ENCODE data around the gene ARVCF. TPM values are rescaled to one million over a fixed set of nuclear protein-coding genes. Genes with fewer than 3 reads are reported as not detected.

The ARVCF gene
- total RNA-seq, 1 experiment from 2014 or later, result 12.0 TPM

DNA sequence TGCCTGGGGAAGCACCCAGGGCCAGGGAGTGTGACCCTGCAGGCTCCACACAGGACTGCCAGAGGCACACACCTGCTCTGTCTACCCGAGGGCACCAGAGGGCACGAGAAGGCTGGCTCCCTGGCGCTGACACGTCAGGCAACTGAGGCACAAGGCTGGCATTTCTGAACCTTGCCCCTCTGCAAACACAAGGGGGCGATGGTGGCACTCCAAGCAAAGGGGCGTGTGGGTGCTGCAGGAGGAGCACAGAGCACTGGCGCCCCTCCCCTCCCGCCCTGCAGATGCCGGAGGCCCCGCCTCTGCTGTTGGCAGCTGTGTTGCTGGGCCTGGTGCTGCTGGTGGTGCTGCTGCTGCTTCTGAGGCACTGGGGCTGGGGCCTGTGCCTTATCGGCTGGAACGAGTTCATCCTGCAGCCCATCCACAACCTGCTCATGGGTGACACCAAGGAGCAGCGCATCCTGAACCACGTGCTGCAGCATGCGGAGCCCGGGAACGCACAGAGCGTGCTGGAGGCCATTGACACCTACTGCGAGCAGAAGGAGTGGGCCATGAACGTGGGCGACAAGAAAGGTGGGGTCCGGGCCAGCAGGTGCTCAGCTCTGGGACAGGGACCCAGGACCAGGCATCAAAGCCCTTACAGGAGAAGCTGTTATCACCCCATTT is 54.2 kb downstream of the ARVCF start:
- POLR2A ChIA-PET, result interaction anchor here (0.6 kb wide), 2 partner anchors 11 to 1986 kb away, joined by 3 to 16 read pairs; no protein-coding TSS in a partner anchor
- H3K4me3 Mint-ChIP-seq (ENCODE audit: unreplicated experiment), result peak overlapping the region; percentile 94
- DNase-seq, result peak; percentile 80 to 89

DNA sequence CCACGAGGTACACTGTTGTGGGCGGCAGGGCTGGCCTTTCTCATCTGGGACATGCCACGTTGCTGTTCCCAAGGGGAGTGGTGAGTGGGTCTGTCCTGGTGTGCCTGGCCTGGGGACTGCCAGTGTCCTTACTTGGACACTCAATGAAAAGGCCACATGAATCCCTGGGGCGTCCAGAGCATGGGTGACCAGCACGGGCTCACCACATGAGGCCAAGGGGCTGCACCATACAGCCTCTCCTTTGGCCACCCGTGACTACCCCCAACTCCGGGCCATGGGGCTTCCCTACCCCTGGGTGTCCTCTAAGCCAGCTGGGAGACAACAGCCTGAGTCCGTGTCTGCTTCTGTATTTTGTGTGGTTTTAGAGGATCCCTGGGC is 54.8 kb downstream of the ARVCF start:
- H3K27me3 ChIP-seq (replicated peaks; ENCODE audit: control insufficient read depth, insufficient read depth, low read length), result no peaks in the 10 kb centered on the region
- Mint-ChIP-seq H3K9me3 (ENCODE audit: unreplicated experiment) (no peaks in the 10 kb centered on the region), H3K4me3 (ENCODE audit: unreplicated experiment) (peak overlapping the region; percentile 94), H3K4me1 (ENCODE audit: low read depth, unreplicated experiment) (peaks cover 16% of the 10 kb centered on the region), H3K27me3 (ENCODE audit: insufficient read depth, unreplicated experiment) (no peaks in the 10 kb centered on the region), H3K36me3 (ENCODE audit: insufficient read depth, unreplicated experiment) (peaks cover 19% of the 10 kb centered on the region), H3K27ac (ENCODE audit: unreplicated experiment) (peak overlapping the region; percentile 100)
- no peak overlapping the region for H3K4me3 ChIP-seq (ENCODE audit: low read depth, low read length)
- ChIA-PET POLR2A (no interaction called here), CTCF (interaction anchor here (1.8 kb wide), 1 partner anchor 8 kb away, joined by 28 read pairs; no protein-coding TSS in a partner anchor)
- intact Hi-C loops (cut with micrococcal nuclease; ENCODE audit: unreplicated experiment), result loop anchor here (2.0 to 10.0 kb wide), 3 partner anchors 59 to 153 kb away; partner anchors contain the start of genes DGCR8, RANBP1, TANGO2 and TRMT2A
- peaks cover 57% of the 10 kb centered on the region for H3K4me1 ChIP-seq
- no peaks in the 10 kb centered on the region for H3K9me3 ChIP-seq
- TF ChIP-seq, protein P1, sequence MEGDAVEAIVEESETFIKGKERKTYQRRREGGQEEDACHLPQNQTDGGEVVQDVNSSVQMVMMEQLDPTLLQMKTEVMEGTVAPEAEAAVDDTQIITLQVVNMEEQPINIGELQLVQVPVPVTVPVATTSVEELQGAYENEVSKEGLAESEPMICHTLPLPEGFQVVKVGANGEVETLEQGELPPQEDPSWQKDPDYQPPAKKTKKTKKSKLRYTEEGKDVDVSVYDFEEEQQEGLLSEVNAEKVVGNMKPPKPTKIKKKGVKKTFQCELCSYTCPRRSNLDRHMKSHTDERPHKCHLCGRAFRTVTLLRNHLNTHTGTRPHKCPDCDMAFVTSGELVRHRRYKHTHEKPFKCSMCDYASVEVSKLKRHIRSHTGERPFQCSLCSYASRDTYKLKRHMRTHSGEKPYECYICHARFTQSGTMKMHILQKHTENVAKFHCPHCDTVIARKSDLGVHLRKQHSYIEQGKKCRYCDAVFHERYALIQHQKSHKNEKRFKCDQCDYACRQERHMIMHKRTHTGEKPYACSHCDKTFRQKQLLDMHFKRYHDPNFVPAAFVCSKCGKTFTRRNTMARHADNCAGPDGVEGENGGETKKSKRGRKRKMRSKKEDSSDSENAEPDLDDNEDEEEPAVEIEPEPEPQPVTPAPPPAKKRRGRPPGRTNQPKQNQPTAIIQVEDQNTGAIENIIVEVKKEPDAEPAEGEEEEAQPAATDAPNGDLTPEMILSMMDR (IDR thresholded peaks at IDR 0.05; ENCODE audit: insufficient read depth in 1 of 2, low read depth in 1 of 2, low read length in 1 of 2, severe bottlenecking in 1 of 2, unreplicated experiment in 1 of 2), result no peak
- no peak for DNase-seq
- no TSS peak for BruUV-seq (replicated peaks)
- peaks cover 4% of the 10 kb centered on the region for H3K36me3 ChIP-seq (ENCODE audit: control insufficient read depth, insufficient read depth, low read length)

More for the DNA sequence above, 54.2 kb downstream of the ARVCF start:
- intact Hi-C loops (cut with micrococcal nuclease; ENCODE audit: unreplicated experiment), result loop anchor here (2.0 to 10.0 kb wide), 3 partner anchors 58 to 152 kb away; partner anchors contain the start of genes DGCR8, RANBP1, TANGO2 and TRMT2A
- TF ChIP-seq, protein P1 (IDR thresholded peaks at IDR 0.05; ENCODE audit: insufficient read depth in 1 of 2, low read depth in 1 of 2, low read length in 1 of 2, severe bottlenecking in 1 of 2, unreplicated experiment in 1 of 2), result peak; percentile 69 to 72
- Mint-ChIP-seq H3K27me3 (ENCODE audit: insufficient read depth, unreplicated experiment) (no peaks in the 10 kb centered on the region), H3K4me1 (ENCODE audit: low read depth, unreplicated experiment) (peaks cover 20% of the 10 kb centered on the region), H3K36me3 (ENCODE audit: insufficient read depth, unreplicated experiment) (peaks cover 19% of the 10 kb centered on the region), H3K9me3 (ENCODE audit: unreplicated experiment) (no peaks in the 10 kb centered on the region), H3K27ac (ENCODE audit: unreplicated experiment) (peak overlapping the region; percentile 100)
- Histone ChIP-seq H3K4me1 (peaks cover 57% of the 10 kb centered on the region), H3K27me3 (replicated peaks; ENCODE audit: control insufficient read depth, insufficient read depth, low read length) (no peaks in the 10 kb centered on the region), H3K9me3 (no peaks in the 10 kb centered on the region), H3K36me3 (ENCODE audit: control insufficient read depth, insufficient read depth, low read length) (peaks cover 4% of the 10 kb centered on the region), H3K4me3 (ENCODE audit: low read depth, low read length) (peak overlapping the region; percentile 50)
- BruUV-seq (replicated peaks), result no TSS peak
- CTCF ChIA-PET, result interaction anchor here (0.5 to 1.8 kb wide), 10 partner anchors 8 to 286 kb away, joined by 3 to 28 read pairs (median 4); partner anchors contain the start of gene TRMT2A

DNA sequence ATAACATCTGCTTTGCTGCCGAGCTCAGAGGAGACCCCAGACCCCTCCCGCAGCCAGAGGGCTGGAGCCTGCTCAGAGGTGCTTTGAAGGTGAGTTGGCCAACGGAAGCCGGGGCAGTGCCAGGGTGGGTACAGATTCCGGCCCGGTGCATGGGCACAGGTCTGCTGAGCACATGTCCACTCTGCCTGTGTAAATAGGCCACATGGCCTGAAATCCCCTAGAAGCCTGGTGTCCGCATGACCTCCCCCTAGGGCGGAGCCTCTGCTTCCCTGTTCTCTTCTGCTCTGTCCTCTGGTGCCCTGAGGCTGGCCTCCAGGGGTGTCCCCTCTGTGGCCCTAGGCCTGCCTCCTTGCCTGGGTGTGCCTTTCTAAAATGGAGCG is 55.4 kb downstream of the ARVCF start:
- Mint-ChIP-seq H3K4me3 (ENCODE audit: unreplicated experiment) (no peak overlapping the region), H3K9me3 (ENCODE audit: unreplicated experiment) (no peaks in the 10 kb centered on the region), H3K27me3 (ENCODE audit: insufficient read depth, unreplicated experiment) (no peaks in the 10 kb centered on the region), H3K36me3 (ENCODE audit: insufficient read depth, unreplicated experiment) (peaks cover 12% of the 10 kb centered on the region), H3K4me1 (ENCODE audit: low read depth, unreplicated experiment) (peaks cover 13% of the 10 kb centered on the region), H3K27ac (ENCODE audit: unreplicated experiment) (no peak overlapping the region)
- Histone ChIP-seq H3K36me3 (ENCODE audit: control insufficient read depth, insufficient read depth, low read length) (peaks cover 4% of the 10 kb centered on the region), H3K27me3 (replicated peaks; ENCODE audit: control insufficient read depth, insufficient read depth, low read length) (no peaks in the 10 kb centered on the region), H3K9me3 (no peaks in the 10 kb centered on the region), H3K4me1 (peaks cover 57% of the 10 kb centered on the region), H3K4me3 (ENCODE audit: low read depth, low read length) (no peak overlapping the region)
- no TSS peak for BruUV-seq (replicated peaks)
- TF ChIP-seq, protein P1 (IDR thresholded peaks at IDR 0.05; ENCODE audit: insufficient read depth in 1 of 2, low read depth in 1 of 2, low read length in 1 of 2, severe bottlenecking in 1 of 2, unreplicated experiment in 1 of 2), result no peak
- ChIA-PET CTCF (no interaction called here), POLR2A (no interaction called here)
- no peak for DNase-seq
- intact Hi-C loops (cut with micrococcal nuclease; ENCODE audit: unreplicated experiment), result loop anchor here (10.0 kb wide), 1 partner anchor 154 kb away; the partner anchor contains the start of genes RANBP1 and TRMT2A

Measured in Caco-2 (cell line).